ENCODE data around the gene EGLN2.

Gene EGLN2

GRCh38 chr19:40805258-40805868 is 6.4 kb downstream of the EGLN2 start:
- no peak for TF ChIP-seq CTCF (IDR thresholded peaks at IDR 0.05; ENCODE audit: low read depth, low read length, missing control alignments)
- in situ Hi-C loops (cut with HindIII; ENCODE audit: low sequenced_read_pairs), result no loop called here
- H3K4me3 ChIP-seq (ENCODE audit: low read depth, low read length), result no peak overlapping the region
- DNase-seq (ENCODE audit: low read depth), result no peak

GRCh38 chr19:40806423-40807146 is 7.6 kb downstream of the EGLN2 start:
- H3K4me3 ChIP-seq (ENCODE audit: low read depth, low read length), result no peak overlapping the region
- in situ Hi-C loops (cut with HindIII; ENCODE audit: low sequenced_read_pairs), result no loop called here
- DNase-seq (ENCODE audit: low read depth), result peak; percentile 76
- peak; percentile 94 for TF ChIP-seq CTCF (IDR thresholded peaks at IDR 0.05; ENCODE audit: low read depth, low read length, missing control alignments)

DNA sequence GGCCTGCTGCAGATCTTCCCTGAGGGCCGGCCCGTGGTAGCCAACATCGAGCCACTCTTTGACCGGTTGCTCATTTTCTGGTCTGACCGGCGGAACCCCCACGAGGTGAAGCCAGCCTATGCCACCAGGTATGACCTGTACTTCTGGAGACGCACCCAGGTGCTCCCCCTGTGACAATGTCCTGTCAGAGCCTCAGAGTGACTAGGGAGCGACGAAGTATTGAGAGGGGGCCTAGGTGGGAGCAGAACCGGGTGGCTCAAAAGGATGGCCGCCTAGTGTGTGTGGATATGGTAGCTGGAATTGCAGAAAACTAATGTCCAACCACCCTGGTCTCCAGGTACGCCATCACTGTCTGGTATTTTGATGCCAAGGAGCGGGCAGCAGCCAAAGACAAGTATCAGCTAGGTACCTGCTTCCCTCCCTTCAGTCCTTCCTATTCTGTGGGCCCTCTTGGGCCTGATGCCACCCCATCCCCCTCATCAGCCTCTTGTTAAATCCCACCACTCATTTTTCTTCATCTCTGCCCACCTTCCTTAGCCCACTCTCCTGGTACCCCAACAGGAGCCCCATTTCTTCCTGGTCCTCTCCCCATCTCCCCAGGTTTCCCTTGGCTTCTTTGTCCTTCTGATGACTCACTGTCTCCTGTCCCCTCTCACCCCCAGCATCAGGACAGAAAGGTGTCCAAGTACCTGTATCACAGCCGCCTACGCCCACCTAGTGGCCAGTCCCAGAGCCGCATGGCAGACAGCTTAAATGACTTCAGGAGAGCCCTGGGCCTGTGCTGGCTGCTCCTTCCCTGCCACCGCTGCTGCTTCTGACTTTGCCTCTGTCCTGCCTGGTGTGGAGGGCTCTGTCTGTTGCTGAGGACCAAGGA is 8.4 kb downstream of the EGLN2 start:
- in situ Hi-C loops (cut with HindIII; ENCODE audit: low sequenced_read_pairs), result no loop called here
- TF ChIP-seq CTCF (IDR thresholded peaks at IDR 0.05; ENCODE audit: low read depth, low read length, missing control alignments), result peak; percentile 34
- no peak overlapping the region for H3K4me3 ChIP-seq (ENCODE audit: low read depth, low read length)
- DNase-seq (ENCODE audit: low read depth), result no peak

GRCh38 chr19:40808021-40808325 is 9.0 kb downstream of the EGLN2 start:
- TF ChIP-seq CTCF (IDR thresholded peaks at IDR 0.05; ENCODE audit: low read depth, low read length, missing control alignments), result no peak
- no peak overlapping the region for H3K4me3 ChIP-seq (ENCODE audit: low read depth, low read length)
- DNase-seq (ENCODE audit: low read depth), result no peak
- in situ Hi-C loops (cut with HindIII; ENCODE audit: low sequenced_read_pairs), result no loop called here

DNA sequence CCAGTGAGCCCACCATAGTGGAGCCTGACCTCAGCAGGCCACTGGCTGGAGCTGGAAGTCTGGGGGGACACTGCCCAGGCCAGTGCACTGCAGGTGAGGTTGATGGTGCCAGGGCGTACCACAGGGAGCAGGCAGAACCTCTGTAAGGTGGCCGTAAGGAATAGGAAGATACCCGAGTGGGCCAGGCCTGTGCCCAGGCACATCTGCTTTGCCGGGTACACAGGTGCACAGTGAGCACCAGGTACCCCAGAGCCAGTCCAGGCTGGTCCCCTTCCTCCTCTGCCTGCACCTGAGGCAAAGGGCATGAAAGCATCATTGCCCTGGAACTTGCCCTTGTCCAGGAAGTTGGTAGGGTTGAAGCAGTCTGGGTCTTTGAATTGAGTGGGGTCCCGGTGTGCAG is 9.5 kb downstream of the EGLN2 start:
- no peak for TF ChIP-seq CTCF (IDR thresholded peaks at IDR 0.05; ENCODE audit: low read depth, low read length, missing control alignments)
- in situ Hi-C loops (cut with HindIII; ENCODE audit: low sequenced_read_pairs), result no loop called here
- no peak overlapping the region for H3K4me3 ChIP-seq (ENCODE audit: low read depth, low read length)
- no peak for DNase-seq (ENCODE audit: low read depth)

DNA sequence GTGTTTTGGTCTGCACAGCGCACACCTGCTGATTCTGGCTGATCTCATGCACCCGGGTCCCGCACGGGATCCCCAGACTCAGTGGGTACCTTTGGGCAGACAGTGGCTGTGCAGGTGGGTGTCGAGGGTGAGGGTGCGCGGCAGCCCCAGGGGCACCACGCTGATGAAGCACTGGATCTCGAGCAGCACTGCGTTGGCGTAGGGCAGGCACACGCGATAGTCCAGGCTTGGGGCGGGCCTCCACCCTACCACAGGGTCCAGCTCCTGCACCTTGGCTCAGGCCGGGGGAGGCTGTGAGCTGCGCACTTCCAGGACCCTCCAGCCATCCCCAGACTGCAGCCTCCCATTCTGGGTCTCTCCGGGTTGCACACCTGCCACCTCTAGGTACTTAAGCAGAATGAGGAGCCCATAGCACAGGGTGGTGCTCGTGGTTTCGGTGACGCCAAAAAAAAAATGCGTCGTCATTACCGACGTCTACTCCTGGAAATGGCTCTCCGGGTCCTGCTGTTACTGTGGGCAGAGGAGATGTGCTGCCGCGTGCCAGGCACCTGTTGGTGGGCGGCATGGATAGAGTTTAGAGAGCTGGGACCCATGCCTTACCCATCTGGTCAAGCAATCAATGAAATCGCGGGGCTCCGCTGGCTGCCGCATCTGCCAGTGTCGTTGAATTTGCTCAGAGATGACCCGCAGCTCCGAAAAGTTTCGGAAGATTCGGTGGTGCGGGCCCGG is 10.5 kb downstream of the EGLN2 start:
- no peak overlapping the region for H3K4me3 ChIP-seq (ENCODE audit: low read depth, low read length)
- DNase-seq (ENCODE audit: low read depth), result no peak
- in situ Hi-C loops (cut with HindIII; ENCODE audit: low sequenced_read_pairs), result no loop called here
- TF ChIP-seq CTCF (IDR thresholded peaks at IDR 0.05; ENCODE audit: low read depth, low read length, missing control alignments), result no peak

Measured in astrocyte of the cerebellum (primary cell).